GM21576 (cell line): Measurements from ENCODE around the gene RAPSN.

ENCODE experiments used
- ATAC-seq: cut with Tn5 transposase; IDR thresholded peaks from one replicate; pipeline ENCODE4 v1.9.1; 2021; ENCODE audit warnings: mild to moderate bottlenecking, moderate library complexity; ENCODE audit not compliant: unreplicated experiment

Gene RAPSN

GRCh38 chr11:47435687-47436086 is 13.2 kb downstream of the RAPSN start:
- ATAC-seq: no peak

DNA sequence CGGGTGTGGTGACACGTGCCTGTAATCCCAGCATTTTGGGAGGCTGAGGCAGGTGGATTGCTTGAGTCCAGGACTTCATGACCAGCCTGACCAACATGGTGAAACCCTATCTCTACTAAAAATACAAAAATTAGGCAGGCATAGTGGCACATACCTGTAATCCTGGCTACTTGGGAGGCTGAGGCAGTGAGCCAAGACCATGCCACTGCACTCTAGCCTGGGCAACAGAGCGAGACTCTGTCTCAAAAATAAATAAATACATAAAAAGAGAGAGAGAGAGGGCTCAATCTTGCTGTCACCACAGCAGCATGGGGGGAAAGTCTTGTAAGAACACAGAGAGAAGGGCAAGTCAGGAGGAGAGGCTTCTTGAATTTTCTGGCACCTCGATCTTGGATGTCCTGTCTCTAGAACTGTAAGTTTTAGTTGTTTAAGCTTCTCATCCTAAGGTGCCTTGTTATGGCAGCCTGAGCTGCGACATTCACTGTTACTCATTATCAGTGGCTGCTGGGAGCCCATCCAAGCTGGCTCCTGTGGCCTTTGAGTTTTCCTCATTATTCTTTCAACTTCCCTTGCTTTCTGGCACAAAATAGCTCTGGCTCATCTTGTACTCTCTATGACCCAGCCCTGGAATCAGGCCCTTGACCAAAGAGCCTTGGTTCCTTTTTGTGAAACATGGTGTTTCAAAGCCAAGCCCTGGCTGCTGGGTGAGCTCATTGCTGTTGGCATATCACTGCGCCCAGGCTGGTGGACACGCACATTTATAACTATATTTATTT is 14.7 kb downstream of the RAPSN start:
- no peak for ATAC-seq

DNA sequence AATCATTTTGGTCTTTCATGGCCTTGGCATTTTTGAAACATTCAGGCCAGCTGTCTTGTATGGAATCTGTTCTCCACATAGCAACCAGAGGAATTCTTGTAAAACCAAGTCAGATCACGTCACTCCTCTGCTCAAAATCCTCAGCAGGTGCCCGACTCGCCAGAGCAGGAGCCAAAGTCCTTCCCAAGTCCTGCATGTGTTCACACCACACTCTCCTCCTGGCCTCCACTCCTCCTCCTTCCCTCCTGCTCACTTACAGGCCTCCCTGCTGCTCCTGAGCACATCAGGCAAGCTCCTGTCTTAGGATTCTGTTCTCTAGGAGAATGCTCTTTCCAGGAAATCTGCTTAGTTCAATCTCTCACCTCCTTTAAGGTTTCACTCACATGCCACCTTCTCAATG is 15.8 kb downstream of the RAPSN start:
- no peak for ATAC-seq

DNA sequence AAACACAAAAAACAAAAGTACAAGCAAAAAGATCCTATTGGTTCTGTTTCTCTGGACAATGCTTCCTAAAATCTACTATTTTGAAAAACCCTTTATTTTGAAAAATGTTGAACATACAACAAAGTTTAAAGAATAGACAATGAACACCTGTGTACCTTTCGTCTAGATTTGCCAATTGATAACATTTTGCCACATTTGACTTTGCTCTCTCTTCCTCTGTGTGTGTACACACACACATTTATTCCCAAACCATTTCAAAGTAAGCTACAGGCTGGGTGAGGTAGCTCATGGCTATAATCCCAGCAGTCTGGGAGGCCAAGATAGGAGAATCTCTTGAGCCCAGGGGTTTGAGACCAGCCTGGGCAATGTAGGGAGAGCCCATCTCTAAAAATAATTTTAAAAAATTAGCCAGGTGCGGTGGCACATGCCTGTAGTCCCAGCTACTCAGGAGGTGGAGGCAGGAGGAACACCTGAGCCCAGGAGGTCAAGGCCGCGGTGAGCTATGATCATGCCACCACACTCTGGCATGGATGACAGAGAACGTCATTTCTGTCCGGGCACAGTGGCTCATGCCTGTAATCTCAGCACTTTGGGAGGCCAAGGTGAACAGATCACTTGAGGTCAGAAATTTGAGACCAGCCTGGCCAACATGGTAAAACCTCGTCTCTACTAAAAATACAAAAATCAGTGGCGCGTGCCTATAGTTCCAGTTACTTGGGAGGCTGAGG is 17.4 kb downstream of the RAPSN start:
- no peak for ATAC-seq

DNA sequence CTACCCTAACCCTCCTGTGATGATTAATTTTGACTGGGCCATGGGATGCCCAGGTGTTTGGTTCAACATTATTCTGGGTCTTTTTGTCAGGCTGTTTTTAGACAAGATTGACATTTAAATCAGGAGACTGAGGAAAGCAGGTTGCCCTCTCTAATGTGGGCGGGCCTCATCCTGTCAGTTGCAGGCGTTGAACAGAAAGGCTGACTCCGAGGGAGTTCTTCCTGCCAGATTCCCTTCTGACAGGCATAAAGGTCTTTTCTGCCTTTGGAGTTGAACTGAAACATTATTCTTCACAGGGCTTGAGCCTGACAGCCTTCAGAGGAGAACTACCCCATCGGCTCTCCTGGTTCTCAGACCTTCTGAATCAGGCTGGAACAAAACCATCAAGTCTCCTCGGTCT is 18.4 kb downstream of the RAPSN start:
- ATAC-seq: no peak

- peak; percentile 87 for ATAC-seq
Observed at GRCh38 chr11:47426062-47426956, 22.6 kb downstream of the RAPSN start, which contains the start of gene PSMC3. PSMC3 (minus strand) TSS chr11:47426439; CDS start chr11:47426279, 160 bp downstream.

GRCh38 chr11:47425611-47426010 is 23.3 kb downstream of the RAPSN start:
- no peak for ATAC-seq

DNA sequence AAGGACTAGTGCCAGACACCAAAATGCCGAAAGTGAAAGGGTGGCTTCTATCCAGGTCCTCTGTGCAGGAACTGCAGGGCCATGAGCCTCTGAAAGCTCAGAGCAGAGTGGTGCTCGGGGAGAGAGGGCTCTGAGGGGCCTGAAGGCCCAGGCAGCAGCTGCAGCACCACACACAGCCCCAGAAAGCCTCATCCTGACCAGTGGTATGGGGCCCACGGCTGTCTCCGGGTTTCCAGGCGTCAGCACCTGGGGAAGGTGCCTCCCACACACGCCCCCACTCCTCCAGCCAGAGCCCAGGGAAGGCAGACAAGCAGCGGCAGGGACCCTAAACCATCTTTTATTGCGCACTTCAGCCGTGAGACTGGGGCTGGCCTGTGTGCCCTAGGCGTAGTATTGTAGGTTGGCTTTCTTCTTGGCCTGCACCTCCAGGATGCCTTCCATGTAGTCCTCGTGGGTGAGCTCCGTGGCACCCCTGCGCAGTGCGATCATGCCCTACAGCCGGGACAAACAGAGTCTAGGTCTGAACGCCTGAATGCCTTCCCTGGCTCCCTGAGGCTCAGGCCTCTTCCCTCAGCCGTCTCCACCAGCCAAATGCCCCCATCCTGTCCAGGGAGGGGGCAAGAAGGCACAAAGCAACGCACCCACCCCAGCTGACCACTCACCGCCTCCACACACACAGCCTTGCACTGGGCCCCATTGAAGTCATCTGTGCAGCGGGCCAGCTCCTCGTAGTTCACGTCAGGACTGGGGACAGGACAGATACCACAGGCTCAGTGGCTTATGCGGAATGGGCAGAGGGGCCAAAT is 30.3 kb downstream of the RAPSN start:
- no peak for ATAC-seq

DNA sequence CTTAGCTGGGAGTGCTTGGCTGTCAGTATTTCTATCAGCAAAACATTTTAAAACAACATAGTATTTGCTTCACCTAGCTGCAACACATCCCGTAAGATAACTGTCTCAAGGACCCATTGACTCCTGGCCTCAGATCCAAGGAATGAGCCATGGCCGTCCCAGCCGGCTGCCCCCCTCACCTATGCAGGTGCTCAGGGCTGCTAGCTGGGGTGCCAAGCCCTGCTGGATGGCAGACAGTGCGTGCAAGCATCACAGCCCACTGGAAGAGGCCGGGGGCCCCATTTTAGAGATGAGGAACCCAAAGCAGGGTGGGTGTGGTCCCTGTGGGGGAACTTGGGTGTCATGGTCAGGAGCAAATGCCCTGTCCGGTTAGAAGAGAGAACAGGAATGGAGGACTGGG is 31.2 kb downstream of the RAPSN start:
- no peak for ATAC-seq

- no peak for ATAC-seq
Observed at GRCh38 chr11:47415949-47416472, 32.9 kb downstream of the RAPSN start.

DNA sequence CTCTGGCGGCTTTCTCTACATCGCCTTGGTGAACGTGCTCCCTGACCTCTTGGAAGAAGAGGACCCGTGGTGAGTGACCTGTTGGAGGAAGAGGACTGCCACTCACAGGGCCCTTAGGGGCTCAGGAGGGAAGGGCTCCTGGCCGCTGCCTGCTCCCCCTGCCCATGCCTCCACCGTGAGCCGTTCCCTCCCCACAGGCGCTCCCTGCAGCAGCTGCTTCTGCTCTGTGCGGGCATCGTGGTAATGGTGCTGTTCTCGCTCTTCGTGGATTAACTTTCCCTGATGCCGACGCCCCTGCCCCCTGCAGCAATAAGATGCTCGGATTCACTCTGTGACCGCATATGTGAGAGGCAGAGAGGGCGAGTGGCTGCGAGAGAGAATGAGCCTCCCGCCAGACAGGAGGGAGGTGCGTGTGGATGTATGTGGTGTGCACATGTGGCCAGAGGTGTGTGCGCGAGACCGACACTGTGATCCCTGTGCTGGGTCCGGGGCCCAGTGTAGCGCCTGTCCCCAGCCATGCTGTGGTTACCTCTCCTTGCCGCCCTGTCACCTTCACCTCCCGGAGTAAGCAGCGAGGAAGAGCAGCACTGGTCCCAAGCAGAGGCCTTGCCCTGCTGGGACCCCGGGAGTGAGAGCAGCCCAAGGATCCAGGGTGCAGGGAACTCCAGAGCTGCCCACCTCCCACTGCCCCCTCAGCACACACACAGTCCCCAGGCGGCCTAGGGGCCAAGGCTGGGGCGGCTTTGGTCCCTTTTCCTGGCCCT is 33.7 kb downstream of the RAPSN start:
- no peak for ATAC-seq

DNA sequence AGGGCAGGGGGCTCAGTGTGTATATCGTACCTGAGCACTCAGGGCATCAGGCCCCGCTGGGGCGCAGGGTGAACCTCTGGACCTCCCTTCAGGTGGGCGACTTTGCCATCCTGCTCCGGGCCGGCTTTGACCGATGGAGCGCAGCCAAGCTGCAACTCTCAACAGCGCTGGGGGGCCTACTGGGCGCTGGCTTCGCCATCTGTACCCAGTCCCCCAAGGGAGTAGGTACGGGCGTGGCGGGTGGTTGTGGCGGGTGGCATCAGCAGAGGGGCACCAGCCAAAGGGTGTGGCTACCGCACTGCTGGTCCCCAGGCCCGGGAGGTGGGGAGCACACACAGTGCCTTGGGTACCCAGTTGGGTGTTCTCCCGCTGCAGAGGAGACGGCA is 34.3 kb downstream of the RAPSN start:
- ATAC-seq: no peak

GRCh38 chr11:47413908-47414684 is 34.8 kb downstream of the RAPSN start:
- no peak for ATAC-seq

DNA sequence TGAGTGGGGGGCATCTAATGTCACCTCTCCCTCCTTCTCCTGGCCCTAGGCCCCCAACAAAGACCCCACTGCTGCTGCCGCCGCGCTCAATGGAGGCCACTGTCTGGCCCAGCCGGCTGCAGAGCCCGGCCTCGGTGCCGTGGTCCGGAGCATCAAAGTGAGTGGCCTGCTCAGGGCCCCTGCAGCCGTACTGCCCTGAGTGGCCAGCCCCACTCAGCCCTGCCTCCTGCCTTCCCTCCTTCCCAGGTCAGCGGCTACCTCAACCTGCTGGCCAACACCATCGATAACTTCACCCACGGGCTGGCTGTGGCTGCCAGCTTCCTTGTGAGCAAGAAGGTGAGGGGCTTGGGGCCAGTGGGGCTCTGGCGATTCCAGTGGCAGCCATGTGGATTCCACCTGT is 35.6 kb downstream of the RAPSN start:
- ATAC-seq: no peak

DNA sequence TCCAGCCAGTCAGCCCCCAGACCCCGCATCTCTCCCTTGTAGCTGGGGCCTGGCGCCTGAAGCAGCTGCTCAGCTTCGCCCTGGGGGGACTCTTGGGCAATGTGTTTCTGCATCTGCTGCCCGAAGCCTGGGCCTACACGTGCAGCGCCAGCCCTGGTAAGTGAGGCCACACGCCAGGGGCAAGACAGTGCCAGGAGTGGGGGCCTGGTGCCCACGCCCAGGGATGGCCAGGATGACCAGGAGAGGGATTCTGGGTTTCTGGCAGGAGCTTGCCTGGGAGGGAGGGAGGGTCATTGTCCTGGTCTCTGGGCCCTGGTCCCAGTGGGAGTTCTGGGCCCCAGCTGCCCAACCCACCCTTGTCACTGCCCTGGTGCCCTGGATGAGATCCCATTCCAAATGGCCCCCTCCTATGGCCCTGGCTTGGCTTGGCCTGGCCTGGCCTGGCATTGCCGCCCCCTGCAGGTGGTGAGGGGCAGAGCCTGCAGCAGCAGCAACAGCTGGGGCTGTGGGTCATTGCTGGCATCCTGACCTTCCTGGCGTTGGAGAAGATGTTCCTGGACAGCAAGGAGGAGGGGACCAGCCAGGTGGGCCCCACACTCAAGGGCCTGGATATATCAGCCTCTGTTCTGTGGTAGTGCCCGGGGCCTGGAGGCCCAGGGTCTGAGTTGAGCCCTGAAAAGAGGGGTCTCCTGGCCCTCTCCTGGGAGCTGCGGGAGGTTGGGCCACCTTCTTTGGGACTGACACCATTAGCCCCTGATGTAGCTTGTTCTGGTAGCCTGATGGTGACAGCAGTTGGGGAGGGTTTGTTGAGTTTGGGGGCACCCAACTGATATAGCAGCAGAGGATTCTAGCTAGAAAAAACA is 36.8 kb downstream of the RAPSN start:
- ATAC-seq: no peak

DNA sequence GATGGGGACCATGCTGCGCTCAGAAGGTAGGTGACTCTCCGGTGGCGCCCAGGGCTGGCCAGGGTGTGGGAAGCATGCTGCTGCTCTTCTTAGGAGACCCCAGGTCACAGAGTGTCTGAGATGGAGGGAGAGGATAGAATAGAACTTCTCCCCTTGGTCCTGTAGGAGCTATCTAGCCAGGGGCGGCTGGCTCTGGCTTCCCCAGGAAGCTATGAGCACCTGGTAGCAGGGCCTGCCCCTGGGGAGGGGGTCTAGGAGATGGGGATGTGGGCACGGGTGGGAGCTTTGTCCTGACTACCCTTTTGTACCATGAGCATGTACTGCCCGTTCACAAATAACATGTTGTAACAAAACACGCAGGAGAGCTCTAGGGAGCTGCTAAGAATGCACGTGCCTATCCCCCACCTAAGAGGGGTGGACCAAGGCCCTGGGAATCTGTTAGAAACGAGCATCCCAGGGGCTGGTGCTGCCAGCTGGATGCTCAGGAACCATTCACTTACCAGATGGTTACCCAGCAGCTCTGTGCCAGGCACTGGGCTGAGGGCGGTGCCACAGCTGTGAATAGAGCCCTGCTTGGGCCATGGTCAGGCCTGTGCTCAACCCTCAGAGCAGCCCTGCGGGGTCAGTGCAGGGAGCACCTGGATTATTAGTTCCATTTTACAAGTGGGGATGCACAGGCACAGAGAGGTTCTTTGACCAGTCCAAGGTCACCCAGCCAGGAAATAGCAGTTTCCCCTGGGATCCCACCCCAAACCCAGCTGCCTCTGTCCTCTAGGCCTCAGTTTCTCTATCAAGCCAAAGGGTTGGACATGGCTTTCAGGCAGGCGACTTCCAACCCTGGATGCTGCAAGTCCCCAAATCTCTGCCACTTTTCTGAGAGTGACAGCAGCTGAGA is 38.3 kb downstream of the RAPSN start:
- ATAC-seq: no peak
